Psoas muscle (tissue), 8 donors: ENCODE results near the gene THRA. TPM values are rescaled to one million over a fixed set of nuclear protein-coding genes. Genes with fewer than 3 reads are reported as not detected.

Source experiments
- ATAC-seq, 4 donors: fragments of 200-7000 bp; cut with Tn5 transposase; one replicate each; pipeline ENCODE4 v1.9.1; 2020; ENCODE audit warnings: moderate library complexity in 3 of 4, mild to moderate bottlenecking in 2 of 4
- DNase-seq, 2 donors: peaks; one replicate each; pipeline ENCODE4 v3.0.0-alpha.2; 2020
- H3K27ac ChIP-seq: fragments of 200-600 bp; one replicate; pipeline ENCODE4 v1.8.0; 2022
- H3K27me3 ChIP-seq, 3 donors: fragments of 200-600 bp in 1 of 3; one replicate each; pipeline versions ENCODE4 v1.6.1 to v1.8.0; 2013 to 2022; ENCODE audit warnings: low read length in 2 of 3, mild to moderate bottlenecking in 2 of 3, moderate library complexity in 1 of 3; ENCODE audit not compliant: insufficient read depth in 3 of 3
- H3K36me3 ChIP-seq, 2 donors: fragments of 200-600 bp in 1 of 2; one replicate each; pipeline versions ENCODE4 v1.6.1 to v1.8.0; 2013 to 2022; ENCODE audit warnings: low read depth in 1 of 2, mild to moderate bottlenecking in 1 of 2, moderate library complexity in 1 of 2; ENCODE audit not compliant: insufficient read depth in 1 of 2
- H3K4me1 ChIP-seq: fragments of 200-600 bp; one replicate; pipeline ENCODE4 v1.8.0; 2022
- H3K4me3 ChIP-seq: fragments of 200-600 bp; one replicate; pipeline ENCODE4 v1.8.0; 2022; ENCODE audit warnings: mild to moderate bottlenecking
- H3K9me3 ChIP-seq: fragments of 200-600 bp; one replicate; pipeline ENCODE4 v1.8.0; 2022
- WGBS, 3 donors: extraction: QIAGEN DNeasy Blood & Tissue Kit; methylation state at CpG; one replicate each; pipeline versions ENCODE4 v1.1.6 to v1.1.7; 2013; 5-methylcytosine and 5-hydroxymethylcytosine counted together
- intact Hi-C, 2 donors: fragments of 100-400 bp; cut with DNase I; formaldehyde crosslinking; loops; one replicate each; pipeline versions ENCODE4 v1.11.0 to v1.14.2; 2022
- long read RNA-seq, 2 donors: library from polyadenylated mRNA; unstranded; transcript quantifications; one replicate each; pipeline ENCODE4 v2.0.0, GENCODE V29; 2021
- polyA plus RNA-seq, 3 donors: library from polyadenylated mRNA; stranded (reverse); fragments of 200-250 nt; gene quantifications; one replicate each; pipeline ENCODE4 v1.2.3, GENCODE V29; 2013
- total RNA-seq, 4 donors: library from RNA; stranded (reverse); fragmentation: NEBNext Ultra II Directional in 2 of 4; extraction: Animal tissue kit (Norgen Biotek cat#: 25700) in 2 of 4; gene quantifications; one replicate each; pipeline versions ENCODE4 v1.2.1 to v1.2.4, GENCODE V29; 2021 to 2023
- TF ChIP-seq, protein P1 (sequence below): fragments of 200-600 bp; IDR thresholded peaks from one replicate; pipeline ENCODE4 v1.8.0; 2022; ENCODE audit warnings: antibody characterized with exemption
- donor health status: healthy with polysubstance abuse.
- donor health status: DM: no; HTN: no; CAD: no; lungs with moderate emphysema.
- donor health status: Bipolar disorder and iron deficiency.
- donor health status: healthy.
- donor health status: DM: yes; HTN: yes; CAD: no.
- donor health status: DM: no; HTN: no; CAD: no.
- donor health status: DM: no; HTN: no; CAD: no.
- donor health status: DM: yes; HTN: yes; CAD: no.

THRA gene, protein sequence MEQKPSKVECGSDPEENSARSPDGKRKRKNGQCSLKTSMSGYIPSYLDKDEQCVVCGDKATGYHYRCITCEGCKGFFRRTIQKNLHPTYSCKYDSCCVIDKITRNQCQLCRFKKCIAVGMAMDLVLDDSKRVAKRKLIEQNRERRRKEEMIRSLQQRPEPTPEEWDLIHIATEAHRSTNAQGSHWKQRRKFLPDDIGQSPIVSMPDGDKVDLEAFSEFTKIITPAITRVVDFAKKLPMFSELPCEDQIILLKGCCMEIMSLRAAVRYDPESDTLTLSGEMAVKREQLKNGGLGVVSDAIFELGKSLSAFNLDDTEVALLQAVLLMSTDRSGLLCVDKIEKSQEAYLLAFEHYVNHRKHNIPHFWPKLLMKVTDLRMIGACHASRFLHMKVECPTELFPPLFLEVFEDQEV
- 10 to 100 TPM; 39.5 to 55.1 (median 42.9) TPM for total RNA-seq
- 10 to 100 TPM in 2 of 3 donors, 1 to 10 TPM in 1; 9.5 to 60.0 (median 29.0) TPM for polyA plus RNA-seq
- long read RNA-seq, donor 1, full-length matches to known transcripts = 12 of 17 reads
- long read RNA-seq, donor 1, partial matches to known transcripts = 1 of 17 reads
- long read RNA-seq, donor 1, other reads (novel, unspliced or antisense) = 4 of 17 reads
- long read RNA-seq, donor 2, full-length matches to known transcripts = 13 of 30 reads
- long read RNA-seq, donor 2, partial matches to known transcripts = 3 of 30 reads
- long read RNA-seq, donor 2, other reads (novel, unspliced or antisense) = 14 of 30 reads

DNA sequence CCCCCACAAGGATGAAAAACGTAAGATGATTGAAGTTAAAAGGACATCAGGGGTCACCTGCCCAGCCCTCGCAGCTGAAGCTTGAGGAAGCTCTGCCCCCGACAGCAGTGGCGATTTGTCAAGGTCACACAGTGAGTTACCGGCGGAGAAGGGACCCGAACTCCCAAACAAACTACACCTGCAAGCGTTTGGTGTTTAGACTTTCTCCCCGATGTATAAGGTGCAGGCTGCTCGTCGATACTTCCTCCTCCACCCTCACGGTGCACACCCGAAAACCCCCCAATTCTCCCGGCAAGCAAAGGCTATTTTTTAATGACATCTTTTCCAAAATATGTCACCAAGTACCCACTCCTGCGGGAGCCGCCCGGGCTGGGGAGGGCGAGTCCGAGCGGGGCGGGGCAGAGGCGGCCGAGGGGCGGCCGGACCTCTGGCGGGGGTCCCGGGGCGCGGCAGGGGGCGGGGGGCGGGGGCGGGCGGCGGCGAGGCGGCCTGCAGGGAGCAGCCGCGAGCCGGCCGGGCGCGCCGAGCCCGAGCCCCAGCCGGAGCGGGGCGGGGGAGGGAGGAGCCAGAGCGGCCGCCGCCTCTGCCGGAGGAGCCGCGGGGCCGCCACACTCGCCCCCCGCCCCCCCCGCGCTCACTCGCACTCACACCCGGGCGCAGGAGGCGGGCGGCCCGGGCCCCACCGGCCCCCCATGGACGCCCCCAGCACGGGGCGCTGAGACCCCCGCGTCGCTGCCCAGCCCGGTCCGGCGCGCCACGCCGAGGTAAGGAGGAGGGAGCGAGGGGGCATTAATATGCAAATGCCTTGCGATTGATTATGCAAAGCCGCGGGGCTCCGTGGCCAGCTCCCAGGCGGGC, at the start of gene THRA:
THRA (plus strand) TSS at position 637 of the 858 bp plus-strand sequence. CDS start 11,524 bp downstream, outside the sequence.
- intact Hi-C loops = loop anchor here (1.0 to 5.0 kb wide), 3 partner anchors 24 to 105 kb away; no protein-coding TSS in a partner anchor

DNA sequence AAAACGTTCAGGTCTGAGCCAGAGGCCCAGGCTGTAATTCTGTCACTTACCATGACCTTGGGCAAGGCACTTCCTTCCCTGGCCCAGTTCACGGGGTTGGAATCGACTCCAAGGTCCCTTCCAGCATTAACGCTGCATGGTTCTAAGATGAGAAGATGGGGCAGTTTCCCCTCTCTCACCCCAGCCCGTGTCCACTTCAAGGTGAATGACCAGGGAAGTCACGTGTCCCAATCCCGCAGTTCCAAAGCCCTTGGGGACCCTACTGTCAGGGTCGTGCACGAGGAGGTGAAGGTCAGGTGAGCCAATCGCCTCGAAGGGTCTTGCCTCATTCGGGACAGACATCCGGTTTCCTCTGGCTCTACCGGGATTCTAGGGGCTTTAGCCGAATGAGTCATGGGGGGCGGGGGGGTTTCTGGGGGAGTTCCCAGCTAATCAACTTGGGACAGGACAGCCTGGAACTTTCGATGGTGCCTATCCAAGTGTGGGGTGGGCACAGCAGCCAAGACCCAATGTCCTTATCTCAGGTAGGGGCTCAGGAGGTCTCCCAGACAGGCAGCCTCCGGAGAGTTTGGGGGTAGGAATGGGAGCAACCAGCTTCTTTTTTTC, 48.3 kb upstream of the THRA start:
- ATAC-seq (no peak), DNase-seq (peak; percentile 45 to 72)
- Histone ChIP-seq H3K27ac (peak overlapping the region; percentile 87), H3K4me3 (no peak overlapping the region), H3K9me3 (no peaks in the 10 kb centered on the region), H3K36me3 (peaks cover 0 to under 1% of the 10 kb centered on the region in 2 donors), H3K27me3 (no peaks in the 10 kb centered on the region), H3K4me1 (peaks cover 55% of the 10 kb centered on the region)
- 21 to 35% (median 24%) methylated on average over 18 of the region's 18 CpGs for WGBS, 3 donors
- intact Hi-C loops = loop anchor here in 1 of 2 donors (10.0 kb wide), 1 partner anchor 280 kb away; no protein-coding TSS in a partner anchor
- TF ChIP-seq, protein P1, sequence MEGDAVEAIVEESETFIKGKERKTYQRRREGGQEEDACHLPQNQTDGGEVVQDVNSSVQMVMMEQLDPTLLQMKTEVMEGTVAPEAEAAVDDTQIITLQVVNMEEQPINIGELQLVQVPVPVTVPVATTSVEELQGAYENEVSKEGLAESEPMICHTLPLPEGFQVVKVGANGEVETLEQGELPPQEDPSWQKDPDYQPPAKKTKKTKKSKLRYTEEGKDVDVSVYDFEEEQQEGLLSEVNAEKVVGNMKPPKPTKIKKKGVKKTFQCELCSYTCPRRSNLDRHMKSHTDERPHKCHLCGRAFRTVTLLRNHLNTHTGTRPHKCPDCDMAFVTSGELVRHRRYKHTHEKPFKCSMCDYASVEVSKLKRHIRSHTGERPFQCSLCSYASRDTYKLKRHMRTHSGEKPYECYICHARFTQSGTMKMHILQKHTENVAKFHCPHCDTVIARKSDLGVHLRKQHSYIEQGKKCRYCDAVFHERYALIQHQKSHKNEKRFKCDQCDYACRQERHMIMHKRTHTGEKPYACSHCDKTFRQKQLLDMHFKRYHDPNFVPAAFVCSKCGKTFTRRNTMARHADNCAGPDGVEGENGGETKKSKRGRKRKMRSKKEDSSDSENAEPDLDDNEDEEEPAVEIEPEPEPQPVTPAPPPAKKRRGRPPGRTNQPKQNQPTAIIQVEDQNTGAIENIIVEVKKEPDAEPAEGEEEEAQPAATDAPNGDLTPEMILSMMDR = no peak

More for the DNA sequence above, at the start of gene THRA:
- Histone ChIP-seq H3K27me3 (no peaks in the 10 kb centered on the region), H3K4me3 (peak within 1 kb of the TSS; percentile 100), H3K27ac (peak within 1 kb of the TSS; percentile 94), H3K4me1 (peaks cover 34% of the 10 kb centered on the region), H3K9me3 (no peaks in the 10 kb centered on the region), H3K36me3 (no peaks in the 10 kb centered on the region)
- TF ChIP-seq, protein P1 = peak; percentile 29
- WGBS, 3 donors = 1% methylated on average over 25 to 81 of the region's 83 CpGs
- ATAC-seq (peak; percentile 74 to 82 (median 76)), DNase-seq (peak; percentile 84 to 88)

DNA sequence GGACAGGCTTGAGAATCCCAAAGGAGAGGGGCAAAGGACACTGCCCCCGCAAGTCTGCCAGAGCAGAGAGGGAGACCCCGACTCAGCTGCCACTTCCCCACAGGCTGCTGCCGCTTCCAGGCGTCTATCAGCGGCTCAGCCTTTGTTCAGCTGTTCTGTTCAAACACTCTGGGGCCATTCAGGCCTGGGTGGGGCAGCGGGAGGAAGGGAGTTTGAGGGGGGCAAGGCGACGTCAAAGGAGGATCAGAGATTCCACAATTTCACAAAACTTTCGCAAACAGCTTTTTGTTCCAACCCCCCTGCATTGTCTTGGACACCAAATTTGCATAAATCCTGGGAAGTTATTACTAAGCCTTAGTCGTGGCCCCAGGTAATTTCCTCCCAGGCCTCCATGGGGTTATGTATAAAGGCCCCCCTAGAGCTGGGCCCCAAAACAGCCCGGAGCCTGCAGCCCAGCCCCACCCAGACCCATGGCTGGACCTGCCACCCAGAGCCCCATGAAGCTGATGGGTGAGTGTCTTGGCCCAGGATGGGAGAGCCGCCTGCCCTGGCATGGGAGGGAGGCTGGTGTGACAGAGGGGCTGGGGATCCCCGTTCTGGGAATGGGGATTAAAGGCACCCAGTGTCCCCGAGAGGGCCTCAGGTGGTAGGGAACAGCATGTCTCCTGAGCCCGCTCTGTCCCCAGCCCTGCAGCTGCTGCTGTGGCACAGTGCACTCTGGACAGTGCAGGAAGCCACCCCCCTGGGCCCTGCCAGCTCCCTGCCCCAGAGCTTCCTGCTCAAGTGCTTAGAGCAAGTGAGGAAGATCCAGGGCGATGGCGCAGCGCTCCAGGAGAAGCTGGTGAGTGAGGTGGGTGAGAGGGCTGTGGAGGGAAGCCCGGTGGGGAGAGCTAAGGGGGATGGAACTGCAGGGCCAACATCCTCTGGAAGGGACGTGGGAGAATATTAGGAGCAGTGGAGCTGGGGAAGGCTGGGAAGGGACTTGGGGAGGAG, 47.5 kb upstream of the THRA start, which contains the start of gene CSF3:
CSF3 (plus strand) TSS at position 436 of the 993 bp plus-strand sequence; CDS start at position 471, 35 bp downstream.
- peaks cover 0 to 8% of the 10 kb centered on the region in 2 donors for H3K36me3 ChIP-seq
- H3K4me3 ChIP-seq = peak within 1 kb of the TSS; percentile 52
- no peaks in the 10 kb centered on the region for H3K27me3 ChIP-seq
- H3K4me1 ChIP-seq = peaks cover 62% of the 10 kb centered on the region
- intact Hi-C loops = loop anchor here (5.0 to 10.0 kb wide), 3 partner anchors 72 to 280 kb away; no protein-coding TSS in a partner anchor
- 25 to 40% (median 26%) methylated on average over 19 to 20 of the region's 20 CpGs for WGBS, 3 donors
- ATAC-seq (peak; percentile 52 to 62 (median 58)), DNase-seq (peak; percentile 78 to 95)
- peak within 1 kb of the TSS; percentile 87 for H3K27ac ChIP-seq
- no peaks in the 10 kb centered on the region for H3K9me3 ChIP-seq
- TF ChIP-seq, protein P1 = no peak
